GM23248 (cell line): ENCODE measurements around the gene SOX30. TPM values are rescaled to one million over a fixed set of nuclear protein-coding genes. Genes with fewer than 3 reads are reported as not detected.

ENCODE experiments used
- DNase-seq: peaks from one replicate; pipeline ENCODE4 v3.0.0-alpha.2; 2015
- H2AFZ ChIP-seq: fragments of 200-600 bp; sonication (generic); 2 replicates; pipeline ENCODE4 v1.6.1; 2016; ENCODE audit warnings: antibody characterized with exemption
- H3F3A ChIP-seq: fragments of 200-600 bp; sonication (generic); 2 replicates; pipeline ENCODE4 v1.6.1; 2016; ENCODE audit warnings: mild to moderate bottlenecking, antibody characterized with exemption, mixed run types; ENCODE audit not compliant: insufficient read depth
- H3K27ac ChIP-seq: fragments of 200-600 bp; sonication (generic); 2 replicates; pipeline ENCODE4 v1.5.1; 2016; ENCODE audit warnings: mild to moderate bottlenecking
- H3K27me3 ChIP-seq: fragments of 200-600 bp; sonication (generic); replicated peaks from 2 replicates; pipeline ENCODE4 v1.6.1; 2016; ENCODE audit warnings: mild to moderate bottlenecking; ENCODE audit not compliant: insufficient read depth
- H3K36me3 ChIP-seq: fragments of 200-600 bp; sonication (generic); 2 replicates; pipeline ENCODE4 v1.6.1; 2016; ENCODE audit warnings: low read depth, mild to moderate bottlenecking
- H3K4me1 ChIP-seq: fragments of 200-600 bp; sonication (generic); 2 replicates; pipeline ENCODE4 v1.6.1; 2016; ENCODE audit warnings: mild to moderate bottlenecking; ENCODE audit not compliant: insufficient read depth
- H3K4me2 ChIP-seq: fragments of 200-600 bp; sonication (generic); one replicate; pipeline ENCODE4 v1.6.1; 2016; ENCODE audit warnings: mild to moderate bottlenecking; ENCODE audit not compliant: unreplicated experiment
- H3K4me3 ChIP-seq: fragments of 200-600 bp; sonication (generic); 2 replicates; pipeline ENCODE4 v1.5.1; 2016; ENCODE audit warnings: mild to moderate bottlenecking
- H3K79me2 ChIP-seq: fragments of 200-600 bp; sonication (generic); 2 replicates; pipeline ENCODE4 v1.6.1; 2016; ENCODE audit warnings: mild to moderate bottlenecking; ENCODE audit not compliant: insufficient read depth
- H3K9ac ChIP-seq: fragments of 200-600 bp; sonication (generic); 2 replicates; pipeline ENCODE4 v1.6.1; 2016; ENCODE audit warnings: mild to moderate bottlenecking
- H3K9me2 ChIP-seq: fragments of 200-600 bp; sonication (generic); 2 replicates; pipeline ENCODE4 v1.6.1; 2016; ENCODE audit warnings: mixed run types, mild to moderate bottlenecking, moderate library complexity; ENCODE audit not compliant: insufficient read depth
- H3K9me3 ChIP-seq: fragments of 200-600 bp; sonication (generic); one replicate; pipeline ENCODE4 v1.6.1; 2017; ENCODE audit warnings: low read depth
- H4K20me1 ChIP-seq: fragments of 200-600 bp; sonication (generic); 2 replicates; pipeline ENCODE4 v1.6.0; 2016; ENCODE audit not compliant: insufficient read depth
- EZH2 ChIP-seq: fragments of 200-600 bp; sonication (generic); IDR thresholded peaks from 2 replicates; pipeline ENCODE4 v1.6.1; 2018; ENCODE audit warnings: antibody characterized with exemption, mild to moderate bottlenecking; ENCODE audit not compliant: insufficient read depth, poor library complexity, severe bottlenecking
- EZH2phosphoT487 ChIP-seq: fragments of 200-600 bp; sonication (generic); IDR thresholded peaks from 2 replicates; pipeline ENCODE4 v1.6.1; 2018; ENCODE audit warnings: antibody characterized with exemption, moderate library complexity, mild to moderate bottlenecking, low read depth; ENCODE audit not compliant: insufficient read depth
- WGBS, 2 experiments: methylation state at CpG; one replicate each; pipeline ENCODE4 v1.1.6; 2015 to 2017; ENCODE audit warnings: low lambda C conversion rate in 2 of 2, low coverage in 1 of 2; ENCODE audit errors: missing lambda C conversion rate in 2 of 2; 5-methylcytosine and 5-hydroxymethylcytosine counted together
- in situ Hi-C: fragments of 300-500 bp; cut with MboI; formaldehyde crosslinking; loops from 2 replicates; pipeline ENCODE4 v1.15.0; 2020
- polyA plus RNA-seq: library from polyadenylated mRNA; unstranded; fragments of >200 nt; fragmentation: Nextera tagmentation; extraction: Ambion mirVana; gene quantifications from 2 replicates; pipeline ENCODE4 v1.2.1, GENCODE V29; 2016
- total RNA-seq: library from RNA; depleted of rRNA; stranded (reverse); fragments of >200 nt; shearing (Covaris generic); gene quantifications from 2 replicates; pipeline ENCODE4 v1.2.3, GENCODE V29; 2014

SOX30 gene
- total and polyA plus RNA-seq, 2 experiments from 2014 or later = 0.08 TPM; not detected in 1

GRCh38 chr5:157597277-157597676 lies 55.0 kb downstream of the SOX30 start:
- TF ChIP-seq EZH2 (no peak), EZH2phosphoT487 (no peak)
- Histone ChIP-seq H2AFZ (no peak overlapping the region), H3K9me3 (no peaks in the 10 kb centered on the region), H3K4me3 (no peak overlapping the region), H3F3A (no peaks in the 10 kb centered on the region), H3K4me1 (0 out of 2 replicates have a peak, but pooled peaks cover 5% of the 10 kb centered on the region), H3K27me3 (no peaks in the 10 kb centered on the region), H4K20me1 (no peaks in the 10 kb centered on the region), H3K36me3 (no peaks in the 10 kb centered on the region), H3K9me2 (no peaks in the 10 kb centered on the region), H3K27ac (no peak overlapping the region), H3K79me2 (no peaks in the 10 kb centered on the region), H3K4me2 (no peak overlapping the region), H3K9ac (no peak overlapping the region)
- DNase-seq = no peak
- WGBS, 2 experiments = 80 to 91% methylated on average over 1 of the region's 1 CpG
- in situ Hi-C loops = no loop called here

GRCh38 chr5:157596487-157596886 lies 55.8 kb downstream of the SOX30 start:
- TF ChIP-seq EZH2phosphoT487 (no peak), EZH2 (no peak)
- H3K27me3 ChIP-seq = no peaks in the 10 kb centered on the region
- WGBS, 2 experiments = 49 to 56% methylated on average over 5 of the region's 5 CpGs
- H3F3A ChIP-seq = no peaks in the 10 kb centered on the region
- H3K9me2 ChIP-seq = no peaks in the 10 kb centered on the region
- no peak overlapping the region for H3K27ac ChIP-seq
- no peaks in the 10 kb centered on the region for H3K79me2 ChIP-seq
- H3K4me3 ChIP-seq = no peak overlapping the region
- no peak overlapping the region for H2AFZ ChIP-seq
- H3K9me3 ChIP-seq = no peaks in the 10 kb centered on the region
- no peaks in the 10 kb centered on the region for H3K36me3 ChIP-seq
- peak; percentile 36 for DNase-seq
- in situ Hi-C loops = no loop called here
- H3K9ac ChIP-seq = no peak overlapping the region
- no peaks in the 10 kb centered on the region for H4K20me1 ChIP-seq
- no peak overlapping the region for H3K4me2 ChIP-seq
- no peaks in the 10 kb centered on the region for H3K4me1 ChIP-seq

- no peaks in the 10 kb centered on the region for H3K36me3 ChIP-seq
- H3K79me2 ChIP-seq = no peaks in the 10 kb centered on the region
- H3K9ac ChIP-seq = no peak overlapping the region
- H2AFZ ChIP-seq = no peak overlapping the region
- H3K27me3 ChIP-seq = no peaks in the 10 kb centered on the region
- in situ Hi-C loops = no loop called here
- H3K9me3 ChIP-seq = no peaks in the 10 kb centered on the region
- H3K27ac ChIP-seq = no peak overlapping the region
- no peaks in the 10 kb centered on the region for H3K4me1 ChIP-seq
- H3K4me2 ChIP-seq = no peak overlapping the region
- H4K20me1 ChIP-seq = no peaks in the 10 kb centered on the region
- no peak for DNase-seq
- no peaks in the 10 kb centered on the region for H3F3A ChIP-seq
- WGBS, 2 experiments = 78 to 91% methylated on average over 2 of the region's 2 CpGs
- H3K9me2 ChIP-seq = no peaks in the 10 kb centered on the region
- no peak overlapping the region for H3K4me3 ChIP-seq
- TF ChIP-seq EZH2 = no peak
- no peak for TF ChIP-seq EZH2phosphoT487
Observed at GRCh38 chr5:157594675-157595459, 57.4 kb downstream of the SOX30 start.

- DNase-seq = no peak
Observed at GRCh38 chr5:157594257-157594656, 58.0 kb downstream of the SOX30 start.

More at GRCh38 chr5:157594257-157594656, 58.0 kb downstream of the SOX30 start:
- Histone ChIP-seq H3K27ac (no peak overlapping the region), H3K4me1 (no peaks in the 10 kb centered on the region), H3K79me2 (no peaks in the 10 kb centered on the region), H3K9me3 (no peaks in the 10 kb centered on the region), H3F3A (no peaks in the 10 kb centered on the region), H2AFZ (no peak overlapping the region), H4K20me1 (no peaks in the 10 kb centered on the region), H3K4me2 (no peak overlapping the region), H3K36me3 (no peaks in the 10 kb centered on the region), H3K4me3 (no peak overlapping the region), H3K27me3 (no peaks in the 10 kb centered on the region), H3K9me2 (no peaks in the 10 kb centered on the region), H3K9ac (no peak overlapping the region)
- in situ Hi-C loops = no loop called here
- TF ChIP-seq EZH2 (no peak), EZH2phosphoT487 (no peak)
